ENCODE measurements around the gene GLT6D1. TPM values are rescaled to one million over a fixed set of nuclear protein-coding genes. Genes with fewer than 3 reads are reported as not detected.

The GLT6D1 gene
- total RNA-seq, 2 experiments from 2014 or later, result not detected

Other genes starting within 250 kb of the GLT6D1 start
- 1.5 TPM in 2 replicates for gene PPP1R26, start 159.8 kb downstream of the GLT6D1 start, total RNA-seq (2014; rRNA removed; shearing (Covaris generic))
- 0.21 and 0.52 TPM in 2 replicates for gene PPP1R26, start 159.8 kb downstream of the GLT6D1 start, total RNA-seq (2022)
- gene MRPS2, start 138.9 kb downstream of the GLT6D1 start, total RNA-seq (2014; rRNA removed; shearing (Covaris generic)), result 30.2 and 42.7 TPM in 2 replicates
- gene MRPS2, start 138.9 kb downstream of the GLT6D1 start, total RNA-seq (2022), result 50.3 and 55.7 TPM in 2 replicates
- not detected in 2 replicates for gene LCN1, start 118.1 kb downstream of the GLT6D1 start, total RNA-seq (2014; rRNA removed; shearing (Covaris generic))
- gene LCN1, start 118.1 kb downstream of the GLT6D1 start, total RNA-seq (2022), result not detected in 2 replicates
- not detected in 2 replicates for gene OBP2A, start 93.4 kb downstream of the GLT6D1 start, total RNA-seq (2014; rRNA removed; shearing (Covaris generic))
- not detected in 2 replicates for gene OBP2A, start 93.4 kb downstream of the GLT6D1 start, total RNA-seq (2022)
- gene PAEP, start 77.8 kb downstream of the GLT6D1 start, total RNA-seq (2014; rRNA removed; shearing (Covaris generic)), result not detected in 2 replicates
- gene PAEP, start 77.8 kb downstream of the GLT6D1 start, total RNA-seq (2022), result not detected in 2 replicates
- gene LCN9, start 23.8 kb upstream of the GLT6D1 start, total RNA-seq (2014; rRNA removed; shearing (Covaris generic)), result not detected in 2 replicates
- not detected in 2 replicates for gene LCN9, start 23.8 kb upstream of the GLT6D1 start, total RNA-seq (2022)
- gene SOHLH1, start 59.9 kb upstream of the GLT6D1 start, total RNA-seq (2014; rRNA removed; shearing (Covaris generic)), result not detected in 2 replicates
- not detected in 2 replicates for gene SOHLH1, start 59.9 kb upstream of the GLT6D1 start, total RNA-seq (2022)
- not detected in 2 replicates for gene KCNT1, start 62.6 kb upstream of the GLT6D1 start, total RNA-seq (2014; rRNA removed; shearing (Covaris generic))
- not detected in 2 replicates for gene KCNT1, start 62.6 kb upstream of the GLT6D1 start, total RNA-seq (2022)

All from OCI-LY7 (cell line).